CD14-positive monocyte (primary cell): ENCODE measurements around the gene TRPM2. TPM values are rescaled to one million over a fixed set of nuclear protein-coding genes. Genes with fewer than 3 reads are reported as not detected.

Experiments used
- DNase-seq, 3 donors: peaks; one replicate each; pipeline ENCODE4 v3.0.0-alpha.2; 2011 to 2022
- H2AFZ ChIP-seq: 2 replicates; pipeline ENCODE4 v1.6.0; 2012; ENCODE audit warnings: mild to moderate bottlenecking, low read depth, low read length, inconsistent platforms; ENCODE audit not compliant: insufficient read depth, poor library complexity, severe bottlenecking
- H3K27ac ChIP-seq, 2 donors: 1 replicate in 1 of 2; 2 replicates in 1 of 2; pipeline ENCODE4 v1.5.1; 2012 to 2013; ENCODE audit warnings: low read length in 2 of 2, control low read depth in 1 of 2, inconsistent platforms in 1 of 2, low read depth in 1 of 2, mild to moderate bottlenecking in 1 of 2
- H3K27me3 ChIP-seq, 2 donors: one replicate each; pipeline versions ENCODE4 v1.6.0 to v1.6.1; 2011 to 2013; ENCODE audit warnings: low read length in 2 of 2; ENCODE audit not compliant: control insufficient read depth in 2 of 2, insufficient read depth in 2 of 2
- H3K36me3 ChIP-seq, 2 donors: replicated peaks in 1 of 2; 1 replicate in 1 of 2; 2 replicates in 1 of 2; pipeline versions ENCODE4 v1.5.1 to v1.6.1; 2012 to 2013; ENCODE audit warnings: low read length in 2 of 2, control low read depth in 1 of 2, inconsistent platforms in 1 of 2, mild to moderate bottlenecking in 1 of 2; ENCODE audit not compliant: insufficient read depth in 2 of 2, control insufficient read depth in 1 of 2
- H3K4me1 ChIP-seq, 2 donors: 1 replicate in 1 of 2; 2 replicates in 1 of 2; pipeline versions ENCODE4 v1.5.1 to v1.6.1; 2012 to 2013; ENCODE audit warnings: low read length in 2 of 2, control low read depth in 1 of 2, inconsistent platforms in 1 of 2, mild to moderate bottlenecking in 1 of 2, moderate library complexity in 1 of 2; ENCODE audit not compliant: insufficient read depth in 2 of 2, control insufficient read depth in 1 of 2
- H3K4me2 ChIP-seq: replicated peaks from 2 replicates; pipeline ENCODE3; 2012; ENCODE audit warnings: low read length, moderate library complexity, mild to moderate bottlenecking; ENCODE audit not compliant: poor library complexity, severe bottlenecking; ENCODE audit errors: extremely low read depth
- H3K4me3 ChIP-seq, 3 experiments: fragments of 200-600 bp in 1 of 3; sonication (generic) in 1 of 3; replicated peaks in 1 of 3; 1 replicate in 2 of 3; 2 replicates in 1 of 3; pipeline ENCODE4 v1.5.1; 2011 to 2013; ENCODE audit warnings: low read length in 3 of 3, mild to moderate bottlenecking in 3 of 3, control low read depth in 2 of 3, low read depth in 2 of 3, inconsistent platforms in 1 of 3, moderate library complexity in 1 of 3
- H3K79me2 ChIP-seq: 2 replicates; pipeline ENCODE4 v1.6.0; 2012; ENCODE audit warnings: mild to moderate bottlenecking, control low read depth, inconsistent platforms, low read length, moderate library complexity; ENCODE audit not compliant: insufficient read depth
- H3K9ac ChIP-seq: 2 replicates; pipeline ENCODE4 v1.6.0; 2017; ENCODE audit warnings: low read length, mild to moderate bottlenecking; ENCODE audit not compliant: insufficient read depth, poor library complexity, severe bottlenecking
- H3K9me3 ChIP-seq, 2 donors: replicated peaks in 1 of 2; 1 replicate in 1 of 2; 2 replicates in 1 of 2; pipeline versions ENCODE4 v1.5.1 to v1.6.1; 2012 to 2013; ENCODE audit warnings: low read length in 2 of 2, control low read depth in 1 of 2; ENCODE audit not compliant: control insufficient read depth in 1 of 2, insufficient read depth in 1 of 2
- H4K20me1 ChIP-seq: 2 replicates; pipeline ENCODE4 v1.6.0; 2012; ENCODE audit warnings: mild to moderate bottlenecking, low read length, control low read depth, moderate library complexity; ENCODE audit not compliant: insufficient read depth
- H3K27ac Mint-ChIP-seq, 7 donors: one replicate each; pipeline ENCODE4 v1.8.0; 2020; ENCODE audit warnings: mild to moderate bottlenecking in 7 of 7, mixed read lengths in 7 of 7, moderate library complexity in 6 of 7, inconsistent platforms in 2 of 7
- H3K27me3 Mint-ChIP-seq, 3 donors: one replicate each; pipeline ENCODE4 v1.8.0; 2021 to 2022; ENCODE audit warnings: low read depth in 3 of 3, mild to moderate bottlenecking in 3 of 3, mixed read lengths in 3 of 3, moderate library complexity in 3 of 3, inconsistent platforms in 1 of 3
- H3K36me3 Mint-ChIP-seq, 2 donors: one replicate each; pipeline ENCODE4 v1.8.0; 2020; ENCODE audit warnings: mixed read lengths in 2 of 2, inconsistent platforms in 1 of 2, mild to moderate bottlenecking in 1 of 2
- H3K4me1 Mint-ChIP-seq: one replicate; pipeline ENCODE4 v1.8.0; 2020; ENCODE audit warnings: mild to moderate bottlenecking, mixed read lengths
- H3K4me3 Mint-ChIP-seq, 2 donors: one replicate each; pipeline ENCODE4 v1.8.0; 2020; ENCODE audit warnings: mild to moderate bottlenecking in 2 of 2, mixed read lengths in 2 of 2, moderate library complexity in 1 of 2
- H3K9me3 Mint-ChIP-seq, 7 donors: one replicate each; pipeline ENCODE4 v1.8.0; 2020 to 2022; ENCODE audit warnings: mixed read lengths in 7 of 7, mild to moderate bottlenecking in 6 of 7, moderate library complexity in 6 of 7, inconsistent platforms in 2 of 7
- WGBS: methylation state at CpG from one replicate; pipeline ENCODE4 v1.1.5; 2013; ENCODE audit warnings: missing lambda C conversion rate; ENCODE audit not compliant: insufficient coverage; 5-methylcytosine and 5-hydroxymethylcytosine counted together
- intact Hi-C, 2 donors: fragments of 100-400 bp; cut with micrococcal nuclease; formaldehyde crosslinking; loops; one replicate each; pipeline versions ENCODE4 v1.15.0 to v1.15.1; 2023
- polyA plus RNA-seq, 3 donors: library from polyadenylated mRNA; depleted of rRNA in 1 of 3; unstranded in 2 of 3; stranded (reverse) in 1 of 3; fragments of 300-500 nt in 2 of 3; fragments of >200 nt in 1 of 3; fragmentation: Illumina TruSeq in 2 of 3; gene quantifications; 1 replicate in 2 of 3; 2 replicates in 1 of 3; pipeline ENCODE4 v1.2.3, GENCODE V29; 2012 to 2021
- TF ChIP-seq, protein P1 (sequence below): fragments of 200-600 bp; IDR thresholded peaks from one replicate; pipeline ENCODE4 v1.8.0; 2022; ENCODE audit warnings: antibody characterized with exemption, mild to moderate bottlenecking

The TRPM2 gene
- polyA plus RNA-seq, 3 donors = 7.6 to 21.6 (median 12.2) TPM

DNA sequence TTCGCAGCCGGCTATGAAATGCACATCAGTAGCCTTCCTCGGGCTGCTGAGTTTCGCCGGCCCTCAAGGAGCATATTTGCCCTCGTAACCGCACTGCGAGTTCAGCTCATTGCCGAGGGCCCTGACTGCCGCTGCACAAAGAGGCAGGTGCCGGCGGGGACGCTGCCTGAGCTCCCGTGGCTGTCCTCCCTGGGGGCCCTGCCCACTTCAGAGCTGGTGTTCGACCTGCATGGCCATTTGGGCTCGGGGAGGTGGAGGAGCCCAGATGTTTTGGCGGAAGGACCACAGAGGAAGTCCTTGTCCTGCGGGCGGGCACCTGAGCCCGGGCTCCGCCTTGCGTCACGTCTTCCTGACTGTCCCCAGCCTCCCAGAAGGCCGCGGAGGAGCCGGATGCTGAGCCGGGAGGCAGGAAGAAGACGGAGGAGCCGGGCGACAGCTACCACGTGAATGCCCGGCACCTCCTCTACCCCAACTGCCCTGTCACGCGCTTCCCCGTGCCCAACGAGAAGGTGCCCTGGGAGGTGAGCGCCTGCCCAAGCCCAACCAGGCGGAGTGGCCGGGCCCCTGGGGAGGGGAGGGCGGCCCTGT, 72.0 kb downstream of the TRPM2 start:
- Mint-ChIP-seq H3K4me3 (no peak overlapping the region), H3K4me1 (no peaks in the 10 kb centered on the region), H3K9me3 (peaks cover 12 to 24% (median 14%) of the 10 kb centered on the region in 7 donors), H3K27me3 (peaks cover 0 to 2% (median 0%) of the 10 kb centered on the region in 3 donors), H3K36me3 (peaks cover 52 to 75% of the 10 kb centered on the region in 2 donors), H3K27ac (no peak overlapping the region)
- Histone ChIP-seq H3K79me2 (no peaks in the 10 kb centered on the region), H3K4me3 (no peak overlapping the region), H3K27ac (no peak overlapping the region), H3K9ac (no peak overlapping the region), H4K20me1 (peaks cover 4% of the 10 kb centered on the region), H3K9me3 (peaks cover 4 to 20% of the 10 kb centered on the region in 2 donors), H3K4me2 (no peak overlapping the region), H2AFZ (no peak overlapping the region), H3K4me1 (no peaks in the 10 kb centered on the region), H3K27me3 (no peaks in the 10 kb centered on the region), H3K36me3 (peaks cover 66 to 83% of the 10 kb centered on the region in 2 donors)
- TF ChIP-seq, protein P1, sequence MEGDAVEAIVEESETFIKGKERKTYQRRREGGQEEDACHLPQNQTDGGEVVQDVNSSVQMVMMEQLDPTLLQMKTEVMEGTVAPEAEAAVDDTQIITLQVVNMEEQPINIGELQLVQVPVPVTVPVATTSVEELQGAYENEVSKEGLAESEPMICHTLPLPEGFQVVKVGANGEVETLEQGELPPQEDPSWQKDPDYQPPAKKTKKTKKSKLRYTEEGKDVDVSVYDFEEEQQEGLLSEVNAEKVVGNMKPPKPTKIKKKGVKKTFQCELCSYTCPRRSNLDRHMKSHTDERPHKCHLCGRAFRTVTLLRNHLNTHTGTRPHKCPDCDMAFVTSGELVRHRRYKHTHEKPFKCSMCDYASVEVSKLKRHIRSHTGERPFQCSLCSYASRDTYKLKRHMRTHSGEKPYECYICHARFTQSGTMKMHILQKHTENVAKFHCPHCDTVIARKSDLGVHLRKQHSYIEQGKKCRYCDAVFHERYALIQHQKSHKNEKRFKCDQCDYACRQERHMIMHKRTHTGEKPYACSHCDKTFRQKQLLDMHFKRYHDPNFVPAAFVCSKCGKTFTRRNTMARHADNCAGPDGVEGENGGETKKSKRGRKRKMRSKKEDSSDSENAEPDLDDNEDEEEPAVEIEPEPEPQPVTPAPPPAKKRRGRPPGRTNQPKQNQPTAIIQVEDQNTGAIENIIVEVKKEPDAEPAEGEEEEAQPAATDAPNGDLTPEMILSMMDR = no peak
- no peak for DNase-seq
- 79% methylated on average over 35 of the region's 40 CpGs for WGBS
- intact Hi-C loops = no loop called here

DNA sequence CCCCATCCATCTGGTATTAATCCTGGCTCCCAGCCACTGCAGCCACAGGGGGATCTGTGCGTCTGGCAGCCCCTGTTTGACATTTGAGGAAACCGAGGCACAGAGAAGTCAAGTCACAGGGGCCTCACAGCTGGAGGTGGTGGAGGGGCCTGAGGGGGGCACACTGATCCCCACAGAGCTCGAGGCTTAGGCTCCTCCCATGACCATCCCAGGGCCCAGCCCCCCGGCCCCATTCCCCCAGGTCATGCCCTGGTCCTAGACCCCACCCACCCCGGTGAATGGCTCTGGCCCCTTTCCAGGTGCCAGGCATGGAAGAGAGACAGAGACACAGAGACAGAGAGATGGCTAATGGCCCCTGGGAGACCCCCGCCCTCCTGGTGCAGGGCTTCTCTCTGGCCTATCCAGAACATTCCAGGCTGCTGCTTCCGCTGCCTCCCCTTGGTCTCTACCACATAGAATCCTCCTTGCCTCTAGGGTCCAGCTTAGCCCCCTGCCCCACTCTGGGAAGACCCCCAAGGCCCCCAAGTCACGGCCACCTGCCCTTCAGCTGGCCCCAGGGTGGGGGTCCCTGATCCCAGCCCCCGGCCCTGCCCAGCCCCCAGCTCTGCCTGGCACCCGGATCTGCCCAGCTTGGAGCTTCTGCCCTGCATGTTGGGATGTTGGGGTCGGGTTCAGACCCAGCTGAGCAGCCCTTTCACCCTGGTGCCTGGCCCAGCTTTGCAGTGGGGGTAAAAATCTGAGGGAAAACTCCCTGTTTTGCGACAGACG, 72.7 kb downstream of the TRPM2 start:
- Histone ChIP-seq H3K9ac (no peak overlapping the region), H3K79me2 (no peaks in the 10 kb centered on the region), H3K27ac (no peak overlapping the region), H3K4me3 (no peak overlapping the region), H3K4me2 (no peak overlapping the region), H2AFZ (no peak overlapping the region), H4K20me1 (no peaks in the 10 kb centered on the region), H3K27me3 (no peaks in the 10 kb centered on the region), H3K36me3 (peaks cover 61 to 76% of the 10 kb centered on the region in 2 donors), H3K4me1 (no peaks in the 10 kb centered on the region), H3K9me3 (peaks cover 4 to 20% of the 10 kb centered on the region in 2 donors)
- Mint-ChIP-seq H3K27me3 (peaks cover 0 to 2% (median 0%) of the 10 kb centered on the region in 3 donors), H3K36me3 (peaks cover 50 to 72% of the 10 kb centered on the region in 2 donors), H3K27ac (peak overlapping the region in 1 of 7 donors; percentile 57), H3K4me1 (no peaks in the 10 kb centered on the region), H3K4me3 (no peak overlapping the region), H3K9me3 (peaks cover 12 to 24% (median 14%) of the 10 kb centered on the region in 7 donors)
- TF ChIP-seq, protein P1 = no peak
- intact Hi-C loops = no loop called here
- 92% methylated on average over 10 of the region's 13 CpGs for WGBS
- no peak for DNase-seq
